HG02610 (cell line): ENCODE data around the gene SPART.

Experiments
- ATAC-seq: cut with Tn5 transposase; IDR thresholded peaks from one replicate; pipeline ENCODE4 v1.9.1; 2021; ENCODE audit warnings: mild to moderate bottlenecking, moderate library complexity; ENCODE audit not compliant: unreplicated experiment

The SPART gene

DNA sequence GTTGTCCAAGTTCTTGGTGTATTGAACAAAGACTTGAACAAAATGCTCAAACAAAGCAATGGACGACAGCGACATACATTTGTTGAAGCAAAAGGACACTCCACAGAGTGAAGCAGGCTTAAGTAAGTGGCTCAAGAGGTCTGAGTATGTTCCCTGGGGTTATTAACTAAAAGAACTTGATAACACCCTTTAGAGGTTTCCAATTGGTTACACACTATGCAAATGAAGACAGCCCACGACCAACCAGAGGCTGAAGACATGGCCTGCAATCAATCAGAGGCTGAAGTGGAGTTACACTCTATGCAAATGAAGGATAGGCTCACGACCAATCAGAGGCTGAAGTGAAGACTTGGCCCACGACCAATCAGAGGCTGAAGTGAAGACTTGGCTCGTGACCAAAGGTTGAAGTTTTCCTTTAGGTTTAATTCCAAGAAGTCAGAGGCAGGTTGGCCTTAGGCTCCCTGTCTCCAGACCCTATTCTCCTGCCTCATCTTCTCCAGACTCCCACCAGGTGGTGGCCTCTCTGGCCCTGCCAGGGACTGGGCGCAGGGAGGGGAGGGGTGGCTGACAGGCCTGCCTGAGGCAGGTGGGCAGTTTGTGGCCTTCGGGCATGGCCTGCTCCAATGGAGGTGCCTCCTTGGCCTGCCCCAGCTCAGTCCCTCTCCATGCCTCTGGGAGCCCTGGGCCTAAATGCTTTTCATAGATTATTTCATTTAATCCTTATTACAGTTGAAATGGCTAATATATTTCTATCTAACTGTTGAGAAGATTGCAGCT is 86.6 kb downstream of the SPART start:
- no peak for ATAC-seq

DNA sequence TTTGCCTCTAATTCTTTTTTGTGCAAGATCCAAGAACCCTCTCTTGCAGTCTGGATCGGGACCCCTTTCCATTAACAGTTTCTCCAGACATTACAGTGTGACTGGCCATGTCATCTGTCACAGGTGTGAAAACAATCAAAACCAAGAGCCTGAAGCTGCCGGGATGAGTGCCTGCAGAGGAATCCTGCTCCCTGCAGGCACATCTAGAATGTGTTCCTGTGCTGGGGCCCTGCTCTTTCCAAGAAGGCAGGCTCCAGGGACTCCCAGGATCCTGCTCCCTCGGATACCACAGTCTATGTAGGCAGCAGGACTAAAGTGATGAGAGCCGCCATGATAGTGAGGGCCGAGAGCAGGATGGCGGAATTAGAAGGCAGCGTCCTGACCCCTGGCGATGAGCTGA is 87.4 kb downstream of the SPART start:
- no peak for ATAC-seq
